Ishikawa (cell line): ENCODE data around the gene APOBEC4.

Experiments used
- CEBPB ChIP-seq: IDR thresholded peaks from 2 replicates; pipeline ENCODE4 v1.6.1; 2012
- CREB1 ChIP-seq: IDR thresholded peaks from 2 replicates; pipeline ENCODE4 v1.6.1; 2012; ENCODE audit warnings: low read depth
- EGR1 ChIP-seq: IDR thresholded peaks from 2 replicates; pipeline ENCODE4 v1.6.1; 2012
- EP300 ChIP-seq: IDR thresholded peaks from 2 replicates; pipeline ENCODE4 v1.6.1; 2012; ENCODE audit warnings: borderline replicate concordance
- FOXM1 ChIP-seq: IDR thresholded peaks from 2 replicates; pipeline ENCODE4 v1.6.1; 2012; ENCODE audit warnings: low read depth, borderline replicate concordance
- NFIC ChIP-seq: IDR thresholded peaks from 2 replicates; pipeline ENCODE4 v1.6.1; 2012
- RAD21 ChIP-seq: IDR thresholded peaks from 2 replicates; pipeline ENCODE4 v1.6.1; 2012; ENCODE audit warnings: low read depth
- TAF1 ChIP-seq: IDR thresholded peaks from 2 replicates; pipeline ENCODE4 v1.6.1; 2012; ENCODE audit warnings: low read depth, mild to moderate bottlenecking
- TCF12 ChIP-seq: IDR thresholded peaks from 2 replicates; pipeline ENCODE4 v1.6.1; 2012; ENCODE audit warnings: low read depth
- TEAD4 ChIP-seq: IDR thresholded peaks from 2 replicates; pipeline ENCODE4 v1.6.1; 2012
- YY1 ChIP-seq: IDR thresholded peaks from 2 replicates; pipeline ENCODE4 v1.6.1; 2012; ENCODE audit warnings: low read depth
- ZBTB7A ChIP-seq: IDR thresholded peaks from 2 replicates; pipeline ENCODE4 v1.6.1; 2012; ENCODE audit warnings: low read depth
- TF ChIP-seq, protein P1 (sequence below): IDR thresholded peaks from 2 replicates; pipeline ENCODE4 v1.6.1; 2012
- TF ChIP-seq, protein P2 (sequence below): IDR thresholded peaks from 2 replicates; pipeline ENCODE4 v1.6.1; 2012; ENCODE audit warnings: low read depth, mild to moderate bottlenecking
- TF ChIP-seq, protein P3 (sequence below): IDR thresholded peaks from 2 replicates; pipeline ENCODE4 v1.6.1; 2012

APOBEC4 gene

DNA sequence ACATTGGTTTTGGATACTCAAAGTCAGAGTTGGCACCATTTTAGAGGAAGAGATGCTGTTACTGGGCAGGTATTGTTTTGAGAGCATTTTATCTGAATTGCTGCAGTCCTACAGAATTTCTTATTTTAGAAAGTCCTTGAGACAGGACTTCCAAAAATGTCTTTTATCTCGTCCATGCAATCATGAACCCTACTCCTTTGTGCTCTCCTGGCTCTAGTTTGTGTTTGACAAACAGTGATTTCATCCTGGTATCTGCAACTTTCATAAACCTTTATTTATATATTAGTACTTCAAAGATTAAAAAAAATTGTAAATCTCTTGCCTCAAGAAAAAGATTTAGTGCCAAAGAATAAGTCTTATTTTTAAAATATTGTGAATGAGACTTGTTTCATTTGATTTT is 12.9 kb downstream of the APOBEC4 start:
- TF ChIP-seq TEAD4 (no peak), ZBTB7A (no peak), CEBPB (no peak), NFIC (no peak), CREB1 (no peak), YY1 (no peak), EP300 (no peak), FOXM1 (no peak), RAD21 (no peak), TCF12 (no peak), EGR1 (no peak), TAF1 (no peak)
- TF ChIP-seq, protein P1, sequence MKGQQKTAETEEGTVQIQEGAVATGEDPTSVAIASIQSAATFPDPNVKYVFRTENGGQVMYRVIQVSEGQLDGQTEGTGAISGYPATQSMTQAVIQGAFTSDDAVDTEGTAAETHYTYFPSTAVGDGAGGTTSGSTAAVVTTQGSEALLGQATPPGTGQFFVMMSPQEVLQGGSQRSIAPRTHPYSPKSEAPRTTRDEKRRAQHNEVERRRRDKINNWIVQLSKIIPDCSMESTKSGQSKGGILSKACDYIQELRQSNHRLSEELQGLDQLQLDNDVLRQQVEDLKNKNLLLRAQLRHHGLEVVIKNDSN = no peak
- TF ChIP-seq, protein P2, sequence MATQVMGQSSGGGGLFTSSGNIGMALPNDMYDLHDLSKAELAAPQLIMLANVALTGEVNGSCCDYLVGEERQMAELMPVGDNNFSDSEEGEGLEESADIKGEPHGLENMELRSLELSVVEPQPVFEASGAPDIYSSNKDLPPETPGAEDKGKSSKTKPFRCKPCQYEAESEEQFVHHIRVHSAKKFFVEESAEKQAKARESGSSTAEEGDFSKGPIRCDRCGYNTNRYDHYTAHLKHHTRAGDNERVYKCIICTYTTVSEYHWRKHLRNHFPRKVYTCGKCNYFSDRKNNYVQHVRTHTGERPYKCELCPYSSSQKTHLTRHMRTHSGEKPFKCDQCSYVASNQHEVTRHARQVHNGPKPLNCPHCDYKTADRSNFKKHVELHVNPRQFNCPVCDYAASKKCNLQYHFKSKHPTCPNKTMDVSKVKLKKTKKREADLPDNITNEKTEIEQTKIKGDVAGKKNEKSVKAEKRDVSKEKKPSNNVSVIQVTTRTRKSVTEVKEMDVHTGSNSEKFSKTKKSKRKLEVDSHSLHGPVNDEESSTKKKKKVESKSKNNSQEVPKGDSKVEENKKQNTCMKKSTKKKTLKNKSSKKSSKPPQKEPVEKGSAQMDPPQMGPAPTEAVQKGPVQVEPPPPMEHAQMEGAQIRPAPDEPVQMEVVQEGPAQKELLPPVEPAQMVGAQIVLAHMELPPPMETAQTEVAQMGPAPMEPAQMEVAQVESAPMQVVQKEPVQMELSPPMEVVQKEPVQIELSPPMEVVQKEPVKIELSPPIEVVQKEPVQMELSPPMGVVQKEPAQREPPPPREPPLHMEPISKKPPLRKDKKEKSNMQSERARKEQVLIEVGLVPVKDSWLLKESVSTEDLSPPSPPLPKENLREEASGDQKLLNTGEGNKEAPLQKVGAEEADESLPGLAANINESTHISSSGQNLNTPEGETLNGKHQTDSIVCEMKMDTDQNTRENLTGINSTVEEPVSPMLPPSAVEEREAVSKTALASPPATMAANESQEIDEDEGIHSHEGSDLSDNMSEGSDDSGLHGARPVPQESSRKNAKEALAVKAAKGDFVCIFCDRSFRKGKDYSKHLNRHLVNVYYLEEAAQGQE = no peak
- TF ChIP-seq, protein P3, sequence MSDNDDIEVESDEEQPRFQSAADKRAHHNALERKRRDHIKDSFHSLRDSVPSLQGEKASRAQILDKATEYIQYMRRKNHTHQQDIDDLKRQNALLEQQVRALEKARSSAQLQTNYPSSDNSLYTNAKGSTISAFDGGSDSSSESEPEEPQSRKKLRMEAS = no peak

DNA sequence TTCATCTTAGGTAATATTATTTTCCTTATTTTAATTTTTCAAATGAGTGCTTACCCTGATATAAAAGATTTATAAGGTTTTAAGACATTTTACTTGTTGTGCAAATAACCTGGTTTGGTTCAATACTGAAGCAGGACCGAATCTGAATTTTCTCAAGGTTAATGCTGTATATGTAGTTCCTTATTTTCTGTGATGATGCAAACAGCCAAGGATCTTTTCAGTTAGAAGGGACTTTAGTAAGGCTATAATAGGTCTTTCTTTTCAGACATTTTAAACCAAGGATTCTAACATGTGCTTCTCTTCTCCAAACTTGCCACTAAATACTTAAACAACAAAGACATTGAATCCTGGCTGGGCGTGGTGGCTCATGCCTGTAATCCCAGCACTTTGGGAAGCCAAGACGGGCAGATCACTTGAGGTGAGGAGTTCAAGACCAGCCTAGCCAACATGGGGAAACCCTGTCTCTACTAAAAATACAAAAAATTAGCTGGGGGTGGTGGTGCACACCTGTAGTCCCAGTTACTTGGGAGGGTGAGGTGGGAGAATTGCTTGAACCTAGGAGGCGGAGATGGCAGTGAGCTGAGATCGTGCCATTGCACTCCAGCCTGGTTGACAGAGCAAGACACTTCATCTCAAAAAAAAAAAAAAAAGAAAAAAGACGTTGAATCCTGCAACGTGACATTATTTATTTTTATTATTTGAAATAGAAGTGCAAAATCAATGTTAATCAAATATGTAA is 14.3 kb downstream of the APOBEC4 start:
- TF ChIP-seq EP300 = no peak
- no peak for TF ChIP-seq EGR1
- no peak for TF ChIP-seq TEAD4
- TF ChIP-seq ZBTB7A = no peak
- TF ChIP-seq TCF12 = no peak
- TF ChIP-seq YY1 = no peak
- TF ChIP-seq, protein P2 = no peak
- TF ChIP-seq RAD21 = no peak
- no peak for TF ChIP-seq FOXM1
- no peak for TF ChIP-seq TAF1
- TF ChIP-seq, protein P3 = no peak
- no peak for TF ChIP-seq CREB1
- TF ChIP-seq CEBPB = no peak
- TF ChIP-seq, protein P1 = no peak
- no peak for TF ChIP-seq NFIC

DNA sequence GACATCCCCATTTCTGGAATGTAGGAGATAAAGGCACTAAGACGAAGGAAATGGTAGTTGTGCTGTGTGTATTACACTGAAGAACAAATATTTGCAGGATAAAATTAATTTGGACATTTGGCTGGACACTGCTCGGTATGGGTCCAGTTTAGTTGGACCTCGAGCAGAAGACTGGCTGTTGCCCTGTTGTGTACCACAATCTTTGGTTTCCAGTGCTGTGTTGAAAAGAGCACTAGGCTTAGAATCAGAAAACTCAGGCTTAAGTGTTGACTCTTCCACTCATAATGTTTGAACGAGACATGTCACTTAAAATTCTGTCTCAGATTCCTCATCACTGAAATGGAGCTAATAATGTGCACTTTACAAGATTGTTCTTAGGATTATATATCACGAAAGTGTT is 16.3 kb downstream of the APOBEC4 start:
- TF ChIP-seq CEBPB (no peak), NFIC (no peak), TCF12 (no peak), CREB1 (no peak), TAF1 (no peak), FOXM1 (no peak), TEAD4 (no peak), YY1 (no peak), EP300 (no peak), EGR1 (no peak), RAD21 (no peak), ZBTB7A (no peak)
- TF ChIP-seq, protein P3 = no peak
- TF ChIP-seq, protein P1 = no peak
- TF ChIP-seq, protein P2 = no peak
